Hypothalamus (tissue), 51 donors: Measurements from ENCODE around the gene ZNG1A.
A peak's percentile ranks its signal among the peaks of the same experiment; 100 is the strongest.
"Not testable (repeated sequence)": the region's sequence is repeated elsewhere in the genome, so short reads cannot be mapped to it uniquely, and the experiment has no call there.

Experiments used
- DNase-seq, 51 donors: peaks; one replicate each; lab custom pipeline; 2025; lab: John Stamatoyannopoulos, UW

The ZNG1A gene

GRCh38 chr9:178970-179383, at the start of gene ZNG1A:
ZNG1A (minus strand) TSS chr9:179056; CDS start chr9:178969, 87 bp downstream.
- peak in 17 of 51 donors; percentile 1 to 48 (median 17) for DNase-seq

DNA sequence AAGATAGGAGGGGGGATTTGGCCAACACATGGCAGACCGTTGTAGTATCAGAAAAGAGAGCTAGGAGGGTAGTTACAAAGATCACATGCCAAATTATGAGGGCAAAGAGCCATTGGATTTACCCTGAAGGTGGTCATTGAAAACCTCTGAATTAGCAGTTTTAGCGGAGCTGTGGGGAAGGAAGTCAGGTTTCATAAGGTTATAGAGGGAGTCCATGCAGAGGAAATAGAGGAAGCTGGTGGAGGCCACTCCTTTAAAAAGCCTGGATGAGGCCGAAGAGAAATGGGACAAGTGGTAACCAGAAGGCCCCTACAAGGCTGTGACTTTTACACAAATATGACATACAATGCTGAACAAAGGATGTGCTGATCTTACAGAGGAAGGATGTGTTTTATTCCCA, 49.0 kb upstream of the ZNG1A start:
- DNase-seq = no peak

DNA sequence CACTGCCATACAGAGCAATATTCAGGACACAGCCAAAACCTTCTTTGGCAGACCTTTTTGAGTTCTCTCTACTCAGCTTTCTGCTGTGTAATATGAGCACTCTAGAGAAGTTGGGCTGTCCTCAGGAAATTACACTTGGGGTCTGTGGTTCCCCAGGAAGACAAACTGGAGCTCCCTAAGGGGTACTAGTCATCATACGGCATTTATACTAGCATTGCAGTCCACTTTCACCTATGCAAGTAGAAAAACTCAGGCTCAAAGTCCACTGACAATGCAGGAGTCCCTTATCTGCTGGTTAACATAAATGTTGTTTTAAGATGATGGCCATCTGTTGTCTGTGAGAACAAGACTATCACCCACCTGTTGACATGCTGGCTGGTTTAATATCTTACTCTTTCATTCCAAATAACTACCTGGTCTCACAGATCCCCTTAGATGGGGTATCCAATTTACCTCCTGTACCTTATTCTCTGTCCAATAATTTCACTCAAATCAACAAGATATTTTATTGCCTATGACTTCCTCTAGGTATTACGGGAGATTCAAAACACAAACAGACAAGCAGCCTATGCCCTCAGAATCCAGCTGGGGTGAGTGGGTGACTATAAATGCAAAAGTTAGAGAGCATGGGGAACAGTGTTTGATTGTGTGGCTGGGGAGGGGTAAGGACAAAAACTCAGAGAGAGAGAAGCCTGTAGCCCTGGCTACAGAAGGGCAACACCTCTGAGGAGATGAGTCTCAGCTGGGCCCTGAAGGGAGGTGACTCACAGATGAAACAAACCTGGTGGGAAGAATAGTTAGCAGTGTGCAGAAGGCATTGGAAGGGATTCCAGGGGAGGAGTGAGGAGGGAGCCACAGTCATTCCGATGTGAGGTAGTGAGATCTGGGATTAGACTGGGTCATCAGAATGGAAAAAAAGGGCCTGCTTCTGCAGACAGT, 46.0 kb upstream of the ZNG1A start:
- no peak for DNase-seq

DNA sequence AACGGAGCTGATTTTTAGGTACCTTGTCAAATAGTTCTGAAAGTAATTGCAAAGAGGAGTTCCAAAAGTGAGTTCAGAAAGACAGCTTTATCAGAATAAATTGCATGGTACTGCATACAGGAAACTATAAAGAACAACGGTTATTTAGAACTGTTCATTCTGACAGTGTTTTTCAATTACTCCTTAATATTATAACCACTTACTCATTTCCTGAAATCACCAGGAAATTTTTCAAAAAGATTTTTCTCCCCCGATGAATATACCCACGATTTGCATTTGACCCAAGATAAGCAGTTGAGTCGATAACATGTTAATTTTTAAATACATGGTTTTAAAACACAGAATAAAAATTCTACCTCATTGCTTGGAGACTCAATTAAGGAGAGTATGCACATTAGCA, 45.2 kb upstream of the ZNG1A start:
- no peak for DNase-seq

DNA sequence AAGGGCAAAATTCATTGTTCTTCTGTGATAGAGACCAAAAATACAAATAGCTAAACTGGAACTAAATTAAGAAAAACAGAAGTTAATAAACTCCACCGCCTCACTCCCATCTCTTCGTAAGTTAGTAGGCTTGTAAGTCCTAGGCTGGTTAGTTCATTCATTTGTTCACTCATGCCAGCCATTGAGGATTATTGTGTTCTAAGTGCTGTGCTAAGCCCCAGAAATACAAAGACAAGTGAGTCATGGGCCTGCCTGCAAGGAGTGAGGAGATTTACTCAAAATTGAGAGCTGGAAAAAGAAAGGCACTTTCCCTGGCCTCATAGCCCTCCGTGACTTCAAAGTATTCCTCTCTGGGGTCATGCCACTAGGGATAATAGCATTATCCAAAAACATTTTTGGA, 44.3 kb upstream of the ZNG1A start:
- DNase-seq = no peak

DNA sequence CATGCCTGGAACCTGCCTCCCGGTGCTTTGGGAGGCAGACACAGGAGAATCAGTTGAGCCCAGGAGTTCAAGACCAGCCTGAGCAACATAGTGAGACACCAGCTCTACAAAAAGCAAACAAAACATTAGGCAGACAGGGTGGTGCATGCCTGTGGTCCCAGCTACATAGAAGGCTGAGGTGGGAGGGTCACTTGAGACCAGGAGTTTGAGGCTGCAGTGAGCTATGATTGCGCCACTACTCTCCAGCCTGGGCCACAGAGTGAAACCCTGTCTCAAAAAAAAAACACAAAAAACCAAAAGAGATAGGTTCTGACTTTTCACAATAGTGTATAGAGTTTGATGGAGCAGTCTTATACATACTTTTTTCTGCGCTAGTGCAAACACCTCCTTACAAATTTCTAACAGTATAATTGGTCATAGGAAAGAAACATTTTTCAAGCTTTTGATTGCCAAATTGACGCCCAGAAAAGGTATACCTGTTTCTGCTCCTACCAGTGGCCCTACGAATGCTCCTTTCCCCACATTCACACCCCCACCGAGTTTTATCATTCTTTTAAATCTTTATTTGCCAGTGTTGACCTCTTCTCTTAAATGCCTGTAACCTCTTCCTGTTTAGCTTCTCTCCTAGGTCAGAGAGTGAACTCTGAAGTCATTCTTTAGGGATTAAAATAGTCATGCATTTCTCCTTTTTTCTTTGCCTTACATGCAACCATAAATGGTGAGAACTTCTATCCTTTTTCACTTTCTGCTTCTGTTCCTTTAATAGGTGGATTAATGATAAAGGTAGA, 43.3 kb upstream of the ZNG1A start:
- DNase-seq = no peak

- no peak for DNase-seq
Observed at GRCh38 chr9:219670-220365, 41.0 kb upstream of the ZNG1A start.

GRCh38 chr9:219036-219435, 40.2 kb upstream of the ZNG1A start:
- DNase-seq = not testable (repeated sequence)

DNA sequence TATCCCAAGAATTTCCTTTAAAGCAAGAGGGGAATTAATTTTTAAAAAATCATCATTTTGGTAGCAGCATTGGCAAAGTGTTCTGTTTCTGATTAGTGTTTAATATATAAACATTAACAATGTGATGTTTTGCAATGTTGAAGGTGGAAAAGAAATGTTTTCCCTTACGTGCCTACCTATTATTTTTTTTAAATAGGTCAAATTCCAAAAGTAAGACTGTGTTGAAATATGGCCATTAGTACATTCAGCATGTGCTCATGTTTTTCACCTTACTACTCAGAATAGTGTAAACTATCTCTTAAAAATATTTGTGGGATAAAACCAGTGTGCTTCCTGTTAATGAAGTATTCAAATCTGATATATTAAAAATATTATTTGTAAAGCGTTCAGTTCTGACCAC, 39.1 kb upstream of the ZNG1A start:
- no peak for DNase-seq

- no peak for DNase-seq
Observed at GRCh38 chr9:216866-217265, 38.0 kb upstream of the ZNG1A start.

GRCh38 chr9:215631-216155, 36.8 kb upstream of the ZNG1A start:
- DNase-seq = no peak

DNA sequence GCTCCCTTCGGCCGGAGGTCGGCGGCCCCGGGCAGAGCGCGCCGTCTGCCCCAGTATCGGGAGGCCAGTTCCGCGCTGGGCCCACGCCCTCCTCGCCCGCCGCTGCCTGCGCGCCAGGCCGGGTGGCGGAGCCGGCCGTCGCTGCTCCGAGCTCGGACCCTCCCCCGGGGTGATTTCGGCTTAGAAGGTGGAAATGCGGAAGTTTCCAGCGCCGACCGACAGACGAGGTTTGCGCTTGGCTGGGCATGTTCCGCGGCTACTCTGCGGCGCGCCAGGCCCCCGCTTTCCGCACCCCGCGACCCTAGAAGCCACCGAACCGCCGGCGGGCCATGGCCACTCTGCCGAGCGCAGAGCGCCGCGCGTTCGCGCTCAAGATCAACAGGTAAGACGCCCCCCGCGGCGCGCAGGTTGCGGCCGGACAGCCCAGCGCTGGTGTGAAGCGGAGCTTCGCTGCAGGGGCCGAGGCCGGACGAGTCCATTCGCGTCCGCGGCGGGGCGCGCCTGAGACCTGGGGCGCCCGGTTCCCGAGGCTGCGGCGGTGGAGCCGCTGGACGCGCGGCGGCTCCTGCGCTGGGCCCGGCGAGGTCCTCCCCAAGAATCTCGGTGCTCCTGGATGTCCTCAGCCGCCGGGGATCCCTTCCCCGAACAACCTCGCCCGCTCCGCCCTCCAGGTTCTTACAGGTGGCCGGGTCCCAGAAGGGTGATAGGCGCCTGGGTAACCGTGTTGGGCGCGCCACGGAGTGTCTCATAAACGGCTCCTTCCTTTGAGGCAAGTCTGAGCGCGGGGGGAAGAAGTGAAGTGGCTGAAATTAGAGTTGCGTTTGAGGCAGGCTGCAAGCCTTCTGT, 36.0 kb upstream of the ZNG1A start, which contains the start of gene DOCK8:
Gene DOCK8 (plus strand): TSS at position 218 of the 846 bp plus-strand sequence. CDS start 112 bp downstream, at position 330.
- DNase-seq = peak in 4 of 51 donors; percentile 2 to 26 (median 9)

GRCh38 chr9:214351-214647, 35.4 kb upstream of the ZNG1A start:
- no peak for DNase-seq

DNA sequence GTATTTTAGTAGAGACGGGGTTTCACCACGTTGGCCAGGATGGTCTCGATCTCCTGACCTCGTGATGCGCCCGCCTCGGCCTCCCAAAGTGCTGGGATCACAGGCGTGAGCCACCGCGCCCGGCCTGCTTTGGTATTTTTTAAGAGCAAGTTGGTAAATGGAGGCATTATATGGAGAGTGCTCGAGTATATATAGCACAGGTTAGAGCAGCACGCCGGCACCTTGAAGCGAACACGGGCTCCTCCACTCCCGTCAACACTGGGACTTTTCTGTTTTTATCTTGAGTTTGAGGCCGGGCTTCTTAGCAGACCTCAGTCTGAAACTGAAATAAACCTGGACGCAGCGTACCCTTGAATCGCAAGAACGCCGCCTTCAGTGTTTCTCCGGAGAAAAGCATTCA, 35.0 kb upstream of the ZNG1A start:
- not testable (repeated sequence) for DNase-seq

- DNase-seq = peak in 1 of 51 donors; percentile 16
Observed at GRCh38 chr9:212297-212696, 33.4 kb upstream of the ZNG1A start.

GRCh38 chr9:211557-211956, 32.7 kb upstream of the ZNG1A start:
- DNase-seq = no peak

- no peak for DNase-seq
Observed at GRCh38 chr9:211036-211435, 32.2 kb upstream of the ZNG1A start.

GRCh38 chr9:209143-209758, 30.4 kb upstream of the ZNG1A start:
- DNase-seq = no peak

DNA sequence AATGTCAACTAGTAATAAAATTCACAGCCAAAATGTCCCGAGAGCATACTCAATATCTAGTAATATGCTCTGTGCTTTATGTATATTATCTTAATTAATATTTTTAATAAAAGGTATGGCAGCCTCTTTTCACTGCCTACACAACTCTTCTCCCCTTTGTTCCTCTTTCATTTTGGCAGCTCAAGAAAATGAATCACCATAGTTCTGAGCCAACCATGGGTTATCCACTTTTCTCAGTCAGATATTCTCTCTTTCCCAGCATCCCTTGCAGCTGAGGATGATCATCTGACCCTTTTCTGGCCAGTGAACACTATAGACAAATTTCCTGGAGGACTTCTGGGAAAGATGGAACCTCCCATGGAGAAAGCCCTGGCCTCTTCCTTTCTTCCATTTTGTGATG, 27.6 kb upstream of the ZNG1A start:
- no peak for DNase-seq
